HFFc6 (cell line): ENCODE results near the gene BIRC5. TPM values are rescaled to one million over a fixed set of nuclear protein-coding genes. Genes with fewer than 3 reads are reported as not detected.

ENCODE experiments used
- DNase-seq: peaks from one replicate; pipeline ENCODE4 v3.0.0-alpha.2; 2018
- H3K27ac Mint-ChIP-seq: 2 replicates; pipeline ENCODE4 v1.8.0; 2020; ENCODE audit warnings: mild to moderate bottlenecking, mixed read lengths
- H3K27me3 Mint-ChIP-seq: 2 replicates; pipeline ENCODE4 v1.8.0; 2021; ENCODE audit warnings: mild to moderate bottlenecking, moderate library complexity, mixed read lengths; ENCODE audit not compliant: insufficient read depth
- H3K36me3 Mint-ChIP-seq: 2 replicates; pipeline ENCODE4 v1.8.0; 2021; ENCODE audit warnings: low read depth, mixed read lengths
- H3K4me1 Mint-ChIP-seq: 2 replicates; pipeline ENCODE4 v1.8.0; 2020; ENCODE audit warnings: low read depth, mixed read lengths
- H3K4me3 Mint-ChIP-seq: 2 replicates; pipeline ENCODE4 v1.8.0; 2020; ENCODE audit warnings: mild to moderate bottlenecking, moderate library complexity, mixed read lengths
- H3K9me3 Mint-ChIP-seq: 2 replicates; pipeline ENCODE4 v1.8.0; 2020; ENCODE audit warnings: mild to moderate bottlenecking, mixed read lengths
- total RNA-seq, 6 experiments: library from RNA; stranded (reverse); fragmentation: NEBNext Ultra II Directional; extraction: Animal tissue kit (Norgen Biotek cat#: 25700); gene quantifications; 2 replicates in 1 of 6; 3 replicates in 5 of 6; pipeline ENCODE4 v1.2.3, GENCODE V29; 2021
- TF ChIP-seq, protein P1 (sequence below): fragments of 200-600 bp; sonication (generic); IDR thresholded peaks from 2 replicates; pipeline ENCODE4 v1.5.0; 2021; ENCODE audit warnings: antibody characterized with exemption, mild to moderate bottlenecking

The BIRC5 gene
- total RNA-seq, 6 experiments from 2014 or later = 41.8 to 89.7 (median 83.3) TPM

DNA sequence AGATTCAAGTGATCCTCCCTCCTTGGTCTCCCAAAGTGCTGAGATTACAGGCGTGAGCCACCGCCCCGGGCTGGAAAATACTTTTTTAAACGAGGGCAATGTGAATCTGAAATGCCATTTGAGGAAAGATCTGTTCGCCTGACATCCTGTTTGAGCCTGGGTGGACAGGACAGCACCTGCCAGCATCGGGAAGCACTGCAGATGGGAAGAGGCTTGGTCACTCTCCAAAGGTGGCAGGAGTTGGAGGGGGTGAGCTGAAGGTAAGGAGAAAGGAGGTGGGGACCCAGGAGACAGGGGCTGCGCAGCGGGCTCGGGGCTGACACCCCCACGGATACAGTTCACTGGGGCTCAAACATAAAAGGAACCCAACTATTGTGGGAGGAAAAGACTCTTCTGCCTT is 3.9 kb upstream of the BIRC5 start:
- H3K27me3 Mint-ChIP-seq = peaks cover 4% of the 10 kb centered on the region
- no peak overlapping the region for H3K4me3 Mint-ChIP-seq
- H3K9me3 Mint-ChIP-seq = no peaks in the 10 kb centered on the region
- H3K36me3 Mint-ChIP-seq = no peaks in the 10 kb centered on the region
- H3K4me1 Mint-ChIP-seq = peaks cover 5% of the 10 kb centered on the region
- H3K27ac Mint-ChIP-seq = no peak overlapping the region
- DNase-seq = no peak
- TF ChIP-seq, protein P1, sequence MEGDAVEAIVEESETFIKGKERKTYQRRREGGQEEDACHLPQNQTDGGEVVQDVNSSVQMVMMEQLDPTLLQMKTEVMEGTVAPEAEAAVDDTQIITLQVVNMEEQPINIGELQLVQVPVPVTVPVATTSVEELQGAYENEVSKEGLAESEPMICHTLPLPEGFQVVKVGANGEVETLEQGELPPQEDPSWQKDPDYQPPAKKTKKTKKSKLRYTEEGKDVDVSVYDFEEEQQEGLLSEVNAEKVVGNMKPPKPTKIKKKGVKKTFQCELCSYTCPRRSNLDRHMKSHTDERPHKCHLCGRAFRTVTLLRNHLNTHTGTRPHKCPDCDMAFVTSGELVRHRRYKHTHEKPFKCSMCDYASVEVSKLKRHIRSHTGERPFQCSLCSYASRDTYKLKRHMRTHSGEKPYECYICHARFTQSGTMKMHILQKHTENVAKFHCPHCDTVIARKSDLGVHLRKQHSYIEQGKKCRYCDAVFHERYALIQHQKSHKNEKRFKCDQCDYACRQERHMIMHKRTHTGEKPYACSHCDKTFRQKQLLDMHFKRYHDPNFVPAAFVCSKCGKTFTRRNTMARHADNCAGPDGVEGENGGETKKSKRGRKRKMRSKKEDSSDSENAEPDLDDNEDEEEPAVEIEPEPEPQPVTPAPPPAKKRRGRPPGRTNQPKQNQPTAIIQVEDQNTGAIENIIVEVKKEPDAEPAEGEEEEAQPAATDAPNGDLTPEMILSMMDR = no peak

DNA sequence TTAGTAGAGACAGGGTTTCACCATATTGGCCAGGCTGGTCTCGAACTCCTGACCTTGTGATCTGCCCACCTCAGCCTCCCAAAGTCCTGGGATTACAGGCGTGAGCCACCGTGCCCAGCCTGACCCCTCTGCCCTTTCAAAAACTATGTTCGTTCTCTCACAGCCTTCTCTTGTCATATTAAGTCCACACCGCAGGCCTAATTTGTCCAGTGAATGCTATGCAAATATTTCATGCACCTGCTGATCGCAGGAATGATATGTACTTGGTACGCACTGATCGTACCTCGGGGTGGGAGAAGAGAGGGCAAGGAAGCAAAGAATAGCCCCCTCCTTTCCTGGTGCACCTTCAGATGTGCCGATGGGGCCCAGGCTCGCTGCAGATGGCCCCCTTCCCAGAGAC is 3.0 kb upstream of the BIRC5 start:
- Mint-ChIP-seq H3K9me3 (no peaks in the 10 kb centered on the region), H3K27me3 (peaks cover 4% of the 10 kb centered on the region), H3K27ac (no peak overlapping the region), H3K4me1 (peaks cover 12% of the 10 kb centered on the region), H3K36me3 (no peaks in the 10 kb centered on the region; the same call in 1 of the 2 replicates), H3K4me3 (no peak overlapping the region)
- TF ChIP-seq, protein P1 = no peak
- no peak for DNase-seq

DNA sequence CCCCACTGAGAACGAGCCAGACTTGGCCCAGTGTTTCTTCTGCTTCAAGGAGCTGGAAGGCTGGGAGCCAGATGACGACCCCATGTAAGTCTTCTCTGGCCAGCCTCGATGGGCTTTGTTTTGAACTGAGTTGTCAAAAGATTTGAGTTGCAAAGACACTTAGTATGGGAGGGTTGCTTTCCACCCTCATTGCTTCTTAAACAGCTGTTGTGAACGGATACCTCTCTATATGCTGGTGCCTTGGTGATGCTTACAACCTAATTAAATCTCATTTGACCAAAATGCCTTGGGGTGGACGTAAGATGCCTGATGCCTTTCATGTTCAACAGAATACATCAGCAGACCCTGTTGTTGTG is 631 bp downstream of the BIRC5 start:
- H3K4me1 Mint-ChIP-seq = peaks cover 12% of the 10 kb centered on the region
- TF ChIP-seq, protein P1 = no peak
- DNase-seq = no peak
- peaks cover 3% of the 10 kb centered on the region; the same call in 1 of the 2 replicates for H3K36me3 Mint-ChIP-seq
- peak overlapping the region; percentile 96 for H3K4me3 Mint-ChIP-seq
- no peaks in the 10 kb centered on the region for H3K9me3 Mint-ChIP-seq
- peak overlapping the region; percentile 91 for H3K27ac Mint-ChIP-seq
- peaks cover 4% of the 10 kb centered on the region for H3K27me3 Mint-ChIP-seq

DNA sequence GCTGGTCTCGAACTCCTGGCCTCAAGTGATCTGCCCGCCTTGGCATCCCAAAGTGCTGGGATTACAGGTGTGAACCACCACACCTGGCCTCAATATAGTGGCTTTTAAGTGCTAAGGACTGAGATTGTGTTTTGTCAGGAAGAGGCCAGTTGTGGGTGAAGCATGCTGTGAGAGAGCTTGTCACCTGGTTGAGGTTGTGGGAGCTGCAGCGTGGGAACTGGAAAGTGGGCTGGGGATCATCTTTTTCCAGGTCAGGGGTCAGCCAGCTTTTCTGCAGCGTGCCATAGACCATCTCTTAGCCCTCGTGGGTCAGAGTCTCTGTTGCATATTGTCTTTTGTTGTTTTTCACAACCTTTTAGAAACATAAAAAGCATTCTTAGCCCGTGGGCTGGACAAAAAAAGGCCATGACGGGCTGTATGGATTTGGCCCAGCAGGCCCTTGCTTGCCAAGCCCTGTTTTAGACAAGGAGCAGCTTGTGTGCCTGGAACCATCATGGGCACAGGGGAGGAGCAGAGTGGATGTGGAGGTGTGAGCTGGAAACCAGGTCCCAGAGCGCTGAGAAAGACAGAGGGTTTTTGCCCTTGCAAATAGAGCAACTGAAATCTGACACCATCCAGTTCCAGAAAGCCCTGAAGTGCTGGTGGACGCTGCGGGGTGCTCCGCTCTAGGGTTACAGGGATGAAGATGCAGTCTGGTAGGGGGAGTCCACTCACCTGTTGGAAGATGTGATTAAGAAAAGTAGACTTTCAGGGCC is 5.5 kb downstream of the BIRC5 start:
- no peak for DNase-seq
- Mint-ChIP-seq H3K9me3 (no peaks in the 10 kb centered on the region), H3K27me3 (no peaks in the 10 kb centered on the region; the same call in 1 of the 2 replicates), H3K4me3 (no peak overlapping the region), H3K4me1 (peaks cover 12% of the 10 kb centered on the region), H3K36me3 (peaks cover 10% of the 10 kb centered on the region; the same call in 1 of the 2 replicates), H3K27ac (no peak overlapping the region)
- TF ChIP-seq, protein P1 = no peak

DNA sequence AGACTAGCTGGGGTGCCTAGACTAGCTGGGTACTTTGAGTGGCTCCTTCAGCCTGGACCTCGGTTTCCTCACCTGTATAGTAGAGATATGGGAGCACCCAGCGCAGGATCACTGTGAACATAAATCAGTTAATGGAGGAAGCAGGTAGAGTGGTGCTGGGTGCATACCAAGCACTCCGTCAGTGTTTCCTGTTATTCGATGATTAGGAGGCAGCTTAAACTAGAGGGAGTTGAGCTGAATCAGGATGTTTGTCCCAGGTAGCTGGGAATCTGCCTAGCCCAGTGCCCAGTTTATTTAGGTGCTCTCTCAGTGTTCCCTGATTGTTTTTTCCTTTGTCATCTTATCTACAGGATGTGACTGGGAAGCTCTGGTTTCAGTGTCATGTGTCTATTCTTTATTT is 9.0 kb downstream of the BIRC5 start:
- Mint-ChIP-seq H3K9me3 (no peaks in the 10 kb centered on the region), H3K36me3 (peaks cover 10% of the 10 kb centered on the region; the same call in 1 of the 2 replicates), H3K27ac (no peak overlapping the region), H3K27me3 (no peaks in the 10 kb centered on the region; the same call in 1 of the 2 replicates), H3K4me1 (no peaks in the 10 kb centered on the region), H3K4me3 (no peak overlapping the region)
- no peak for DNase-seq
- TF ChIP-seq, protein P1 = no peak
